Glomerular visceral epithelial cell (primary cell): ENCODE measurements around the gene SLC35C1.
"Not testable (repeated sequence)": the region's sequence is repeated elsewhere in the genome, so short reads cannot be mapped to it uniquely, and the experiment has no call there.

Experiments used
- DNase-seq: peaks from one replicate; pipeline ENCODE4 v3.0.0-alpha.2; 2016; ENCODE audit errors: extremely low spot score

SLC35C1 gene

GRCh38 chr11:45811109-45811435 lies 6.1 kb downstream of the SLC35C1 start:
- no peak for DNase-seq

- DNase-seq = no peak
These were observed 6.8 kb downstream of the SLC35C1 start for GRCh38 chr11:45811571-45812290.

GRCh38 chr11:45812581-45813548 lies 7.9 kb downstream of the SLC35C1 start:
- DNase-seq = no peak

GRCh38 chr11:45815747-45816146 lies 10.8 kb downstream of the SLC35C1 start:
- peak; percentile 25 for DNase-seq

- no peak for DNase-seq
These were observed 11.7 kb downstream of the SLC35C1 start for GRCh38 chr11:45816614-45817013.

DNA sequence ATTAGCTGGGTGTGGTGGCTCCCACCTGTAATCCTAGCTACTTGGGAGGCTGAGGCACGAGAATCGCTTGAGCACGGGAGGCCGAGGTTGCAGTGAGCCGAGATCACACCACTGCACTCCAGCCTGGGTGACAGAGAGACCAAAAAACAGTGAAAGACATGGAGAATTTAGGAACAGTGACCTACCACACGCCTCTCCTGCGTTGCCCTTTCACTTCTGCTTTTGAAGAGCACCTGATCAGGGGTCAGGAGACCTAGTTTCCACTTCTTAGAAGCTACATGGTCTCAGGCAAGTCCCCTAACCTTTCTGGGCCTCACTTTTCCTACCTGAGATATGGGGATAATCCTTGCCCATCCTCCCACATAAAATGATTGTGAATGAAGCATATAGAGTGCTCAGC lies 12.2 kb downstream of the SLC35C1 start:
- no peak for DNase-seq

GRCh38 chr11:45818961-45819605 lies 14.1 kb downstream of the SLC35C1 start:
- no peak for DNase-seq

GRCh38 chr11:45820211-45820857 lies 15.4 kb downstream of the SLC35C1 start:
- no peak for DNase-seq

DNA sequence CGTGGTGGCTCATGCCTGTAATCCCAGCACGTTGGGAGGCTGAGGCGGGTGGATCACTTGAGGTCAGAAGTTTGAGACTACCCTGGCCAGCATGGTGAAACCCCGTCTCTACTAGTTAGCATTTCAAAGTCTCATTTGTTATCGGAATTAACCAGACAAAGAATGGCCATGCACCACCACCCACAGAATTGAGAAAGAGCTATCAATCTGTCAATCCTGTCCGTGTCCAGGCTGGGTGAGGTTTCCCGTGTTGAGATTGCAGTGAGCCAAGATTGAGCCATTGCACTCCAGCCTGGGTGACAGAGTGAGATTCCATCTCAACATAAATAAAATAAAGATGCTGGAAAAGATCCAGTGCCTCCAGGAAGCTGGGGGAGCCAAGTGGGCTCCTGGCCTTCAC lies 21.5 kb downstream of the SLC35C1 start:
- DNase-seq = not testable (repeated sequence)

- no peak for DNase-seq
These were observed 22.2 kb downstream of the SLC35C1 start for GRCh38 chr11:45827123-45827522.

DNA sequence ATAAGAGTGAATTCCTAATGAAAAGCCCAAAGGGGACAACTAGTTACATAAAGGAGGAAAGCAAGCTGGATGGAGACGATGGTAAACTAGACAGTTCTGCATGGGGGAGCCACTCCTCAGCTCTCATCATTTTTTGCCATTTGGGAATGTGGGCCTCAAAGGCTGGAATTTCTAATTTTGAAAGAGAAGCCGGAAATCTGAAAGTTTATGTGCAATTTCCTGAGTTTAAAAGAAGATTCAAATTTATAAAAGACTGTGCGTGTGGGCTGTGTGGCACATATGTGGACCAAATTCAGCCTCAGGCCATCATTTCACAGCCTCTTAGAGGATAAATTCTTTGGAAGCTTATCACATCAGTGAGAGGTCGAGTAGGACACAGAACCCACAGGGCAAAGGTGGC lies 24.0 kb downstream of the SLC35C1 start:
- DNase-seq = no peak

- no peak for DNase-seq
These were observed 25.6 kb downstream of the SLC35C1 start for GRCh38 chr11:45830596-45830995.

- DNase-seq = no peak
These were observed 28.0 kb downstream of the SLC35C1 start for GRCh38 chr11:45832811-45833441.

GRCh38 chr11:45833761-45834160 lies 28.8 kb downstream of the SLC35C1 start:
- DNase-seq = no peak

DNA sequence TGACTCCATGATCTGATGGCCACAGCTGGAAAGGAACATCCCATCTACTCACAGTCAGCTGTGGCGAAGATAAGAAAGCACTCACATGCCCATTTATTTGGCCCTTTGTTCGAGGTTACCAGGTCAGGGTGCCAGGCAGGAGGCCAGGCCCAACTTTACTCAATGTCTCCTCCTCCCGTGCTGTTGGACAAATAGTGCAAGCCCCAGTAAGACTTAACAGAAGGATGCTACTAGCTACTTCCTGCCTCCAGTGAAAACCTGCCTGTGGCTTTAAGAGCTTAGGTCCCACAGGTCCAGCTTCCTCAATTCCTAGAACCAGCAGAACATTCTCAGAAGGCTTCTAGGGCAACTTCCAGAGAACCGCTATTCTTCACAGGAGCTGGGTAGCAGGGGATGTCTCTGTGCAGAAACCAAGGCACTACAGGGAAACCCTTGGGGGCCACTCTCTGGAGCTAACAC lies 29.4 kb downstream of the SLC35C1 start:
- no peak for DNase-seq

GRCh38 chr11:45839204-45839603 lies 34.3 kb downstream of the SLC35C1 start:
- no peak for DNase-seq

DNA sequence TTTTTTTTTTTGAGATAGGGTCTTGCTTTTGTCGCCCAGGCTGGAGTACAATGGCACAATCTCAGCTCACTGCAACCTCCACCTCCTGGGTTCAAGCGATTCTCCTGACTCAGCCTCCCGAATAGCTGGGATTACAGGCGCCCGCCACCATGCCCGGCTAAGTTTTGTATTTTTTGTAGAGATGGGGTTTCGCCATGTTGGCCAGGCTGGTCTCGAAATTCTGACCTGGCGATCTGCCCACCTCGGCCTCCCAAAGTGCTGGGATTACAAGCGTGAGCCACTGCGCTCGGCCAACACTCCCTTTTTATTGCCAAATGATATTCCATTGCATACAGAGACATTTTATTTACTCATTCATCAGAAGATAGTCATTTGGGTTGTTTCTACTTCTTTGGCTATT lies 35.3 kb downstream of the SLC35C1 start:
- DNase-seq = not testable (repeated sequence)

DNA sequence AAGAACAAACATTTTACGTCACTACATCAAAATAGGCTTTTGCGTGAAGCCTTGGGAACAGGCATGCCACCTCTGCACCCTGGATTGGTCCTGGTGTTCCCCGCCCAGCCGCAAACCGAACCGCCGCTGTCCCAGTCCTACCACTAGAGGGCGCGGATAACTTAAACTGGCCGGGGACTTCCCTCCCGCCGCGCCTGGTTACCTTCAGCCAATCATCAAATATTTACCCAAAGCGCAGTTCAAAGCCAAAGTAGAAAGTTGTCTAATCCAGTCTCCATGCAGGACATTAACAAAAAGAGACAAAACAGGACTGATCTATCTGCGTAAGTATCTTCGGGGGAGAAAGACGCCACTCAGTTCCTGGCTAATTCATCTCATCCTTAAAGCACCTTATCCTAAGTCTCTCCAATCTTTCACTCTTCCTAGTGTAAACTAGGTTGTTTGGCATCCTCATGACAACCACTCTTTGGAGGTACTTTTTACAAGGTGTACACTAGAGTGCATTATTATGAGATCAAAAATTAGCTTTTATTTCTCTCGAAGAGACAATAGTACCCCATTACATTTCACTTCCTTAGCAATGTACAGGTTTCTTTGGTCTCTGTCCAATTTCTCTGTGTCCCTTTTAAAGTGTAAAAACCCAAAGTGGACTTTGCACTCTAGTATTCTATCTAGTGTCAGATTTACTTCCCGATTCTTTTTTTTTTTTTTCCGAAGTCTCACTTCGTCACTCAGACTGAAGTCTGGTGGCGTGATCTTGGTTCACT lies 38.4 kb downstream of the SLC35C1 start:
- peak; percentile 84 for DNase-seq

GRCh38 chr11:45844822-45845578 lies 40.1 kb downstream of the SLC35C1 start:
- no peak for DNase-seq

DNA sequence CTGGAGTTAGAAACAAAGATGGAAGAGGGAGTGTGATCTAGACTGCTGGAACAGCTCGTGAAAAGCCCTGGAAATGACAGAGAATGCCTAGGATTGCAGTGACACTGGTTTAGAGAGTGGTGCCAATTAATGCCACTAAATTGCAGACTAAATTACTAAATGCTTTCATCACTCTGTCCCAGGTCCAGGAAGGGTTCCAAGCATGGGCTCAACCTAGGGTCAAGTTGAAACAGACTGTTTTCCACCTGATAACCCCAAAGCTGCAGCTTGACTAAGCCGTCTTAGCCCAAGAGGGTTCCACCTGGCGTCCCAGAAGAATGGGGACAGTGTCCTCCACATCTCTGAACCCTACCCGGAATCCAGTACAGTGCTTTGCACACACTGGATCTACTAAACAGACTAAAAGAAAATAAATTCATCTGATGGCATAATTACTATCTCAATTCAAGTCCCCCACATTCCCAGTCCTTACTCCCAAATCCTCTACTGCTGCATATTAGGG lies 41.3 kb downstream of the SLC35C1 start:
- no peak for DNase-seq
